Psoas muscle (tissue), 8 donors: ENCODE data around the gene SPZ1. TPM values are rescaled to one million over a fixed set of nuclear protein-coding genes. Genes with fewer than 3 reads are reported as not detected.

Source experiments
- ATAC-seq, 4 donors: fragments of 200-7000 bp; cut with Tn5 transposase; one replicate each; pipeline ENCODE4 v1.9.1; 2020; ENCODE audit warnings: moderate library complexity in 3 of 4, mild to moderate bottlenecking in 2 of 4
- DNase-seq, 2 donors: peaks; one replicate each; pipeline ENCODE4 v3.0.0-alpha.2; 2020
- H3K27ac ChIP-seq: fragments of 200-600 bp; one replicate; pipeline ENCODE4 v1.8.0; 2022
- H3K27me3 ChIP-seq, 3 donors: fragments of 200-600 bp in 1 of 3; one replicate each; pipeline versions ENCODE4 v1.6.1 to v1.8.0; 2013 to 2022; ENCODE audit warnings: low read length in 2 of 3, mild to moderate bottlenecking in 2 of 3, moderate library complexity in 1 of 3; ENCODE audit not compliant: insufficient read depth in 3 of 3
- H3K36me3 ChIP-seq, 2 donors: fragments of 200-600 bp in 1 of 2; one replicate each; pipeline versions ENCODE4 v1.6.1 to v1.8.0; 2013 to 2022; ENCODE audit warnings: low read depth in 1 of 2, mild to moderate bottlenecking in 1 of 2, moderate library complexity in 1 of 2; ENCODE audit not compliant: insufficient read depth in 1 of 2
- H3K4me1 ChIP-seq: fragments of 200-600 bp; one replicate; pipeline ENCODE4 v1.8.0; 2022
- H3K4me3 ChIP-seq: fragments of 200-600 bp; one replicate; pipeline ENCODE4 v1.8.0; 2022; ENCODE audit warnings: mild to moderate bottlenecking
- H3K9me3 ChIP-seq: fragments of 200-600 bp; one replicate; pipeline ENCODE4 v1.8.0; 2022
- CTCF ChIP-seq: fragments of 200-600 bp; IDR thresholded peaks from one replicate; pipeline ENCODE4 v1.8.0; 2022; ENCODE audit warnings: antibody characterized with exemption
- WGBS, 3 donors: extraction: QIAGEN DNeasy Blood & Tissue Kit; methylation state at CpG; one replicate each; pipeline versions ENCODE4 v1.1.6 to v1.1.7; 2013; 5-methylcytosine and 5-hydroxymethylcytosine counted together
- intact Hi-C, 2 donors: fragments of 100-400 bp; cut with DNase I; formaldehyde crosslinking; loops; one replicate each; pipeline versions ENCODE4 v1.11.0 to v1.14.2; 2022
- polyA plus RNA-seq, 3 donors: library from polyadenylated mRNA; stranded (reverse); fragments of 200-250 nt; gene quantifications; one replicate each; pipeline ENCODE4 v1.2.3, GENCODE V29; 2013
- total RNA-seq, 4 donors: library from RNA; stranded (reverse); fragmentation: NEBNext Ultra II Directional in 2 of 4; extraction: Animal tissue kit (Norgen Biotek cat#: 25700) in 2 of 4; gene quantifications; one replicate each; pipeline versions ENCODE4 v1.2.1 to v1.2.4, GENCODE V29; 2021 to 2023
- donor health status: healthy with polysubstance abuse.
- donor health status: DM: no; HTN: no; CAD: no; lungs with moderate emphysema.
- donor health status: Bipolar disorder and iron deficiency.
- donor health status: healthy.
- donor health status: DM: yes; HTN: yes; CAD: no.
- donor health status: DM: no; HTN: no; CAD: no.
- donor health status: DM: no; HTN: no; CAD: no.
- donor health status: DM: yes; HTN: yes; CAD: no.

SPZ1 gene
- total and polyA plus RNA-seq, 7 donors, result not detected

GRCh38 chr5:80282054-80282453 is 37.7 kb upstream of the SPZ1 start:
- ATAC-seq, result no peak
- Histone ChIP-seq H3K9me3 (no peaks in the 10 kb centered on the region), H3K36me3 (no peaks in the 10 kb centered on the region), H3K27me3 (no peaks in the 10 kb centered on the region), H3K27ac (no peak overlapping the region), H3K4me3 (no peak overlapping the region), H3K4me1 (no peaks in the 10 kb centered on the region)
- intact Hi-C loops, result no loop called here
- DNase-seq, result no peak
- TF ChIP-seq CTCF, result no peak
- WGBS, 3 donors, result 68 to 69% (median 68%) methylated on average over 3 of the region's 3 CpGs

GRCh38 chr5:80283360-80283759 is 36.4 kb upstream of the SPZ1 start:
- no peak overlapping the region for H3K4me3 ChIP-seq
- ATAC-seq, result no peak
- intact Hi-C loops, result no loop called here
- no peaks in the 10 kb centered on the region for H3K4me1 ChIP-seq
- 25 to 75% (median 47%) methylated on average over 1 of the region's 1 CpG for WGBS, 3 donors
- TF ChIP-seq CTCF, result no peak
- no peaks in the 10 kb centered on the region for H3K27me3 ChIP-seq
- H3K36me3 ChIP-seq, result no peaks in the 10 kb centered on the region
- no peaks in the 10 kb centered on the region for H3K9me3 ChIP-seq
- H3K27ac ChIP-seq, result no peak overlapping the region
- DNase-seq, result no peak

- H3K4me1 ChIP-seq, result no peaks in the 10 kb centered on the region
These were observed 35.1 kb upstream of the SPZ1 start for GRCh38 chr5:80284720-80285119.

GRCh38 chr5:80288177-80288576 is 31.6 kb upstream of the SPZ1 start:
- H3K27me3 ChIP-seq, result no peaks in the 10 kb centered on the region
- no peak for TF ChIP-seq CTCF
- no peak overlapping the region for H3K4me3 ChIP-seq
- H3K4me1 ChIP-seq, result no peaks in the 10 kb centered on the region
- intact Hi-C loops, result no loop called here
- ATAC-seq, result no peak
- no peak for DNase-seq
- no peaks in the 10 kb centered on the region for H3K36me3 ChIP-seq
- no peak overlapping the region for H3K27ac ChIP-seq
- no peaks in the 10 kb centered on the region for H3K9me3 ChIP-seq
- 71 to 73% (median 71%) methylated on average over 2 of the region's 2 CpGs for WGBS, 3 donors

More at GRCh38 chr5:80284720-80285119, 35.1 kb upstream of the SPZ1 start:
- Histone ChIP-seq H3K9me3 (no peaks in the 10 kb centered on the region), H3K27ac (no peak overlapping the region), H3K36me3 (no peaks in the 10 kb centered on the region), H3K27me3 (no peaks in the 10 kb centered on the region), H3K4me3 (no peak overlapping the region)
- ATAC-seq (no peak), DNase-seq (no peak)
- TF ChIP-seq CTCF, result no peak
- 46 to 64% (median 52%) methylated on average over 2 of the region's 2 CpGs for WGBS, 3 donors
- intact Hi-C loops, result no loop called here

GRCh38 chr5:80289320-80289719 is 30.5 kb upstream of the SPZ1 start:
- Histone ChIP-seq H3K4me3 (no peak overlapping the region), H3K36me3 (no peaks in the 10 kb centered on the region), H3K9me3 (no peaks in the 10 kb centered on the region), H3K27ac (no peak overlapping the region), H3K27me3 (no peaks in the 10 kb centered on the region), H3K4me1 (no peaks in the 10 kb centered on the region)
- ATAC-seq, result no peak
- no peak for DNase-seq
- intact Hi-C loops, result no loop called here
- TF ChIP-seq CTCF, result no peak
- 90 to 98% (median 91%) methylated on average over 2 of the region's 2 CpGs for WGBS, 3 donors
